NCI-H2196 (cell line): ENCODE results near the gene TRMT2A.

Source experiments
- DNase-seq: peaks from one replicate; lab custom pipeline; 2025; ENCODE audit not compliant: unreplicated experiment; lab: John Stamatoyannopoulos, UW

TRMT2A gene

GRCh38 chr22:20066617-20067383 is 50.2 kb downstream of the TRMT2A start:
- DNase-seq: no peak

DNA sequence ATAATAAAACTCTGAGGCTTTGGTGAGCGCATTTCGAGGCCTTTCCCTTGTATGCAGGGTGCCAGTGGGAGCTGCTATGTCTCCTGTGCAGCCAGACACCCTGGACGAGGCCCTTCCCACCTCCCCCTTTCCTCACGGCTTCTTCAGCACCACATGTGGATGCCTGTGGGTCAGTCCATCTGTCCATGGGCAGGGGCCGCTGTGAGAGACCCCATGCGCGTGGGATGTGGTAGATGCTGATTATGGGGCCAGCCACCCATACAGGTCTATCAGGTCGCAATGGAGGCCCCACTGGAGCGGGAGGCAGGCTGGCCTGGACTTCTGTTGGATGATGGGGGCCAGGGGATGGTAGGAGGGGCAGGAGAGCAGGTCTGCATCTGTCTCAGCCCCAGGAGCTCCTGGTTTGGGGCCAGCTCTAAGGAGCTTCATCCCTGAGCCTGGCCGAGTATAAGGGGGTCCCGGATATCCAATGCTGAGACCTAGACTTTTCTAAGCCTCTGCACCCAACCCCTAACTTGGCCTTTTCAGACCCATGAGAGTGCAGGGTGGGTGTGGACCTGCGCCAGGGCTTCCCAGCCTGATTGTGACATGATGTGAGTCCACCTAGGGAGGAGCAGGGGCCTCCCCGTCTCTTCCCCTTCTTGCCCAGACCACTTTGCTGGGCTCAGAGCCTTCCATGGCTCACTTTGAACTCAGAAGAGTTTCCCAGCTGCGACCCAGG is 51.0 kb downstream of the TRMT2A start:
- DNase-seq: no peak

DNA sequence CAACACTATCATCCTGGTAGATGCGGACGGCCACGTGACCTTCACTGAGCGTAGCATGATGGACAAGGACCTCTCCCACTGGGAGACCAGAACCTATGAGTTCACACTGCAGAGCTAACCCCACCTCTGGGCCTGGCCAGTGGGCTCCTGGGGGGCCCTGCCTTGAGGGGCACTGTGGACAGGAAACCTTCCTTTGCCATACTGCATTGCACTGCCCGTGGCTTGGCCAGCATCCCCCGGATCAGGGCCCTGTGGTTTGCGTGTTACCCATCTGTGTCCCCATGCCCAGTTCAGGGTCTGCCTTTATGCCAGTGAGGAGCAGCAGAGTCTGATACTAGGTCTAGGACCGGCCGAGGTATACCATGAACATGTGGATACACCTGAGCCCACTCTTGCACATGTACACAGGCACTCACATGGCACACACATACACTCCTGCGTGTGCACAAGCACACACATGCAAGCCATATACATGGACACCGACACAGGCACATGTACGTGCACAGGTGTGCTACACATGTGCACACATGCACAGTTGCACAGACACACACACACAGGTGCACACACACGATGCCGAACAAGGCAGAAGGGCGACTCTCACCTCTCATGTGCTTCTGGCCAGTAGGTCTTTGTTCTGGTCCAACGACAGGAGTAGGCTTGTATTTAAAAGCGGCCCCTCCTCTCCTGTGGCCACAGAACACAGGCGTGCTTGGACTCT is 52.3 kb downstream of the TRMT2A start:
- no peak for DNase-seq

DNA sequence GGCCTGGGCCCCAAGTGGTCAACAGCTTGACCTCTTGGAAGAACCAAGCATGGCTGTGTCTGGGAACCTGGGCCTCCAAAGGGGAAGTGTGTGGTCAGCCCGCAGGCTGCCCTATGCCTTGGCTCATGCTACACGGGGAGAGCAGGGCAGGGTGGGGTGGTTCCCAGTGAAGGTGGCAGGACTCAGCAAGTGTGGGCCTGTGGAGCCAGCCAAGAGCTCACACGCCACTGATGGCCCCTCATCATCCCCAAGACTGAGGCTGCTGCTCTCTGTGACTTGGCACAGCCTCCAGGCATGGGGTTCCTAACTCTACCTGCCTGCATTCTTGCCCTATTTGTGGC is 52.9 kb downstream of the TRMT2A start:
- DNase-seq: no peak

- DNase-seq: no peak
Measured at GRCh38 chr22:20063271-20064139, 53.5 kb downstream of the TRMT2A start.

DNA sequence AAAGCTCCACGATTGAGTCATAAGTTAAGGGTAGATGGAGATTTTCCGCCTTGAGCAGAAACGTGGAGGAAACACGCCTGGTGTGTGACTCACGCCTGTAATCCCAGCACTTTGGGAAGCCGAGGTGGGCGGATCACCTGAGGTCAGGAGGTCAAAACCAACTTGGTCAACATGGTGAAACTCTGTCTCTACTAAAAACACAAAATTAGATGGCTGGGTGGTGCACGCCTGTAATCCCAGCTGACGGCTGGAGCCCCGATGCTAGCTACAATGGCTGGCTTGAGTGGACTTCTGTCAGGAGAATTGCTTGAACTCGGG is 54.3 kb downstream of the TRMT2A start:
- DNase-seq: no peak

- DNase-seq: no peak
Measured at GRCh38 chr22:20062043-20062765, 54.8 kb downstream of the TRMT2A start.
